Activated naive CD8-positive, alpha-beta T cell (primary cell): Measurements from ENCODE around the gene ANO1.

Source experiments
- H3K27ac Mint-ChIP-seq: one replicate; pipeline ENCODE4 v1.8.0; 2021; ENCODE audit warnings: mixed read lengths
- H3K27me3 Mint-ChIP-seq: one replicate; pipeline ENCODE4 v1.8.0; 2021; ENCODE audit warnings: mixed read lengths
- H3K36me3 Mint-ChIP-seq: one replicate; pipeline ENCODE4 v1.8.0; 2021; ENCODE audit warnings: mixed read lengths
- H3K4me1 Mint-ChIP-seq: one replicate; pipeline ENCODE4 v1.8.0; 2021; ENCODE audit warnings: low read depth, mixed read lengths
- H3K4me3 Mint-ChIP-seq: one replicate; pipeline ENCODE4 v1.8.0; 2021; ENCODE audit warnings: mild to moderate bottlenecking, mixed read lengths
- H3K9me3 Mint-ChIP-seq: one replicate; pipeline ENCODE4 v1.8.0; 2021; ENCODE audit warnings: low read depth, mixed read lengths

ANO1 gene

DNA sequence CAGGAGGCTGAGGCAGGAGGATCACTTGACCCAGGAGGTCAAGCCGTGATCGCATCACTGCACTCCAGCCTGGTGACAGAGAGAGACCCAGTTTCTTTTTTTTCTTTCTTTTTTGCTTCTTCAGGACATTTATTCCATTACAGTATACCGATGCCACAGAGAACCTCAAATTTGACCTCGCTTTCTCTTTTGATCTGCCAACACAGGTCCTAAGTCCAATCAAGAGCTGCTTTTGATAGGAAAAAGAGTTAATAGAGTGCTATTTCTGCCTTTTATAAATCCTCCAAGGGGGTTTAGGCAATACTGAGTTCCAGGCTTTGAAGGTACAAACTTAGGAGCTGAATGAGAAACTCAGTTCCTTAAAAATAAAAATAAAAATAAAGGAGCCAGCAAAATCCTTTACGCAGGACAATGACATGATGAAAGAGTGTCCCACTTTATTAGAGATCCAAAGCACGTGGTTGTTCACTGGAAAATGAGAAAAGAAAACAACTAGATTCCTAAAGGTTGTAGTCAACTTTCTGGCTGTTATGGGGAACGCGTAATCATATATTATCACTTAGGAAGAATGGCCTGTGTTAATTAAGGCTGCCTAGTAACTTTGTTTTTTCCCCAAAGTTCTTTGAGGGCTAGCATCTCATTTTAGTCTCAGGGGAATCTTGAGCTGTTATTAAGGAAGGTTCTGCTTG is 152.2 kb downstream of the ANO1 start:
- H3K9me3 Mint-ChIP-seq: no peaks in the 10 kb centered on the region
- no peaks in the 10 kb centered on the region for H3K4me1 Mint-ChIP-seq
- H3K27me3 Mint-ChIP-seq: peaks cover 1% of the 10 kb centered on the region
- H3K4me3 Mint-ChIP-seq: no peak overlapping the region
- no peak overlapping the region for H3K27ac Mint-ChIP-seq
- H3K36me3 Mint-ChIP-seq: no peaks in the 10 kb centered on the region

DNA sequence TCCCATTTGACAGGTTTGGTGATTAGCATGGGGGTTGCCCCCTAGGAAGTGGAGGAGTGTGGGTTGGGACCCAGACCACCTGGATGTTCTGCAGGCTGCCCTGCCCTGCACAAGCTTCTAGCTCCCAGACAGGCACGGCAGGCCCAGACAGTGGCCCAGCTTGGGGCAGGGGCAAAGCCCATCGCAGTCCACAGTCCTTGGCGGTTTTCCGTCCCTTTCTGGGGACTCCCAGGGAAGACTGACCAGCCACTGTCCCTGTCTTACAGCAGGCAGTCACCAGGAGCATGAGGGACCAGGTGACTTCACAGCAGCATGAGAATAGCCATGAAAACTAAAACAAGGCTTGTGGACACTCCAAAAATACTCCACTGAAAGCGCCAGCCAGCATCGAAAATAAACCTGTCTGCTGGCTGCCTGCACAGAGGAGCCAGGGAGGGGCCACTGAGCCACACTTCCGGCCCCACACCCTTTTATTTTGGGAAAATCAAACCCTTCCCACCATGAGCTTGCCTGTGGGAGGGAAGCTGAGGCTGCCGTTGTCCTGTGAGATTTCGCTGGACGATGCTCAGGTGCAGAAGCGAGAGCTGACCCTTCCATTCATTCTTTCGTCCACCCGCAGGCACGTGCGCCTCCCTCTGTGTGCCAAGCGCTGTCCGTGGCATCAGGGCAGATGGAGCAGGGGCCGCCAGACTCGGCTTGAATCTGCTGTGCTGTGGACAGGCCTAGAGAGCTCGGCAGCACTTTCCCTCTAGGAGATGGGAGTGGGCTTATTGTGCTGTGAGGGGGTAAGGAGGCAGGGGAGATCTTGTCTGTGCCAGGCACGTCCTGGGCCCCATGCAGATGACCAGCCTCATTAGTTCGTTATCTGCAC is 153.0 kb downstream of the ANO1 start:
- Mint-ChIP-seq H3K27ac (no peak overlapping the region), H3K27me3 (peaks cover 3% of the 10 kb centered on the region), H3K36me3 (no peaks in the 10 kb centered on the region), H3K4me3 (no peak overlapping the region), H3K9me3 (no peaks in the 10 kb centered on the region), H3K4me1 (no peaks in the 10 kb centered on the region)

DNA sequence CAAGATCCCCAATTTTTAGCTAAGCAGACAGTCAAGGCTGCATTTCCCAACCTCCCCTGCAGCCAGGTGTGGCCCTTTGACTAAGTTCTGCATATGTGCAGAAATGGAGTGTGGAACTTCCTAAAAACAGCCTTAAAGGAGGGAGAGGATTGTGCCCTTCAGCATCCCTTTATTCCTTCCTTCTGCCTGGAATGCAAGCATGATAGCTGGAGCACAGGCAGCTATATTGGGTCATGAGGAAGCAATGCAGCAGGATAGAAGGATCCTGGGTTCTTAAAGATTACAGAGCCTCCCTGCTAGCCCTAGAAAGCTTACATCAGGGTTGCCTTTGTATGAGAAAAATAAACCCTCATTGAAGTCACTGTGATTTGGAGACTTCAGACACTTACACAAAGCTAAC is 154.9 kb downstream of the ANO1 start:
- no peaks in the 10 kb centered on the region for H3K36me3 Mint-ChIP-seq
- H3K4me1 Mint-ChIP-seq: no peaks in the 10 kb centered on the region
- no peak overlapping the region for H3K27ac Mint-ChIP-seq
- peaks cover 3% of the 10 kb centered on the region for H3K27me3 Mint-ChIP-seq
- no peak overlapping the region for H3K4me3 Mint-ChIP-seq
- H3K9me3 Mint-ChIP-seq: no peaks in the 10 kb centered on the region

GRCh38 chr11:70233511-70233934 is 155.4 kb downstream of the ANO1 start:
- H3K36me3 Mint-ChIP-seq: no peaks in the 10 kb centered on the region
- H3K4me3 Mint-ChIP-seq: no peak overlapping the region
- peaks cover 3% of the 10 kb centered on the region for H3K27me3 Mint-ChIP-seq
- no peak overlapping the region for H3K27ac Mint-ChIP-seq
- H3K9me3 Mint-ChIP-seq: no peaks in the 10 kb centered on the region
- H3K4me1 Mint-ChIP-seq: no peaks in the 10 kb centered on the region

GRCh38 chr11:70233962-70234361 is 155.8 kb downstream of the ANO1 start:
- no peaks in the 10 kb centered on the region for H3K9me3 Mint-ChIP-seq
- no peaks in the 10 kb centered on the region for H3K36me3 Mint-ChIP-seq
- H3K27ac Mint-ChIP-seq: no peak overlapping the region
- H3K27me3 Mint-ChIP-seq: peaks cover 3% of the 10 kb centered on the region
- no peaks in the 10 kb centered on the region for H3K4me1 Mint-ChIP-seq
- no peak overlapping the region for H3K4me3 Mint-ChIP-seq
